GM23338 (cell line): ENCODE measurements around the gene GDPD2. TPM values are rescaled to one million over a fixed set of nuclear protein-coding genes. Genes with fewer than 3 reads are reported as not detected.
A peak's percentile ranks its signal among the peaks of the same experiment; 100 is the strongest.

ENCODE experiments used
- ATAC-seq: fragments of 200-7000 bp; cut with Tn5 transposase; 3 replicates; pipeline ENCODE4 v1.9.1; 2020
- DNase-seq: peaks from one replicate; pipeline ENCODE4 v3.0.0-alpha.2; 2015; ENCODE audit warnings: low spot score
- H2AFZ ChIP-seq: fragments of 200-600 bp; sonication (generic); 2 replicates; pipeline ENCODE4 v1.8.0; 2016; ENCODE audit warnings: antibody characterized with exemption, mild to moderate bottlenecking, moderate library complexity
- H3F3A ChIP-seq: fragments of 200-600 bp; sonication (generic); replicated peaks from 2 replicates; pipeline ENCODE4 v1.8.0; 2017; ENCODE audit warnings: antibody characterized with exemption, mixed run types, low read depth
- H3K27ac ChIP-seq: fragments of 200-600 bp; sonication (generic); 2 replicates; pipeline ENCODE4 v1.6.1; 2016; ENCODE audit warnings: low read depth
- H3K27me3 ChIP-seq: fragments of 200-600 bp; sonication (generic); 2 replicates; pipeline ENCODE4 v1.8.0; 2016; ENCODE audit warnings: mild to moderate bottlenecking, mixed run types, moderate library complexity; ENCODE audit not compliant: insufficient read depth
- H3K36me3 ChIP-seq: fragments of 200-600 bp; sonication (generic); 2 replicates; pipeline ENCODE4 v1.8.0; 2016; ENCODE audit warnings: mild to moderate bottlenecking; ENCODE audit not compliant: insufficient read depth
- H3K4me1 ChIP-seq: fragments of 200-600 bp; sonication (generic); 2 replicates; pipeline ENCODE4 v1.8.0; 2016; ENCODE audit warnings: mild to moderate bottlenecking, moderate library complexity; ENCODE audit not compliant: insufficient read depth
- H3K4me2 ChIP-seq: fragments of 200-600 bp; sonication (generic); 2 replicates; pipeline ENCODE4 v1.7.1; 2017; ENCODE audit warnings: mixed run types
- H3K4me3 ChIP-seq: fragments of 200-600 bp; sonication (generic); 2 replicates; pipeline ENCODE4 v1.6.1; 2016; ENCODE audit warnings: mixed run types
- H3K79me2 ChIP-seq: fragments of 200-600 bp; sonication (generic); replicated peaks from 2 replicates; pipeline ENCODE4 v1.8.0; 2017; ENCODE audit warnings: mild to moderate bottlenecking; ENCODE audit not compliant: insufficient read depth
- H3K9me2 ChIP-seq: fragments of 200-600 bp; sonication (generic); 2 replicates; pipeline ENCODE4 v1.8.0; 2017; ENCODE audit not compliant: insufficient read depth
- H4K20me1 ChIP-seq: fragments of 200-600 bp; sonication (generic); replicated peaks from 2 replicates; pipeline ENCODE4 v1.8.0; 2017; ENCODE audit warnings: mild to moderate bottlenecking; ENCODE audit not compliant: insufficient read depth
- H3K27ac Mint-ChIP-seq: 2 replicates; pipeline ENCODE4 v1.8.0; 2020; ENCODE audit warnings: inconsistent platforms, mild to moderate bottlenecking, moderate library complexity, mixed read lengths
- H3K27me3 Mint-ChIP-seq: 3 replicates; pipeline ENCODE4 v1.8.0; 2022; ENCODE audit warnings: low read depth, mild to moderate bottlenecking, moderate library complexity, mixed read lengths, inconsistent platforms; ENCODE audit not compliant: insufficient read depth, poor library complexity
- H3K36me3 Mint-ChIP-seq: 3 replicates; pipeline ENCODE4 v1.8.0; 2021; ENCODE audit warnings: low read depth, mild to moderate bottlenecking, inconsistent platforms, moderate library complexity, mixed read lengths
- H3K4me1 Mint-ChIP-seq: 3 replicates; pipeline ENCODE4 v1.8.0; 2020; ENCODE audit warnings: mild to moderate bottlenecking, inconsistent platforms, mixed read lengths
- H3K4me3 Mint-ChIP-seq: 3 replicates; pipeline ENCODE4 v1.8.0; 2021; ENCODE audit warnings: moderate library complexity, mild to moderate bottlenecking, inconsistent platforms, mixed read lengths
- H3K9me3 Mint-ChIP-seq: 3 replicates; pipeline ENCODE4 v1.8.0; 2020; ENCODE audit warnings: moderate library complexity, mild to moderate bottlenecking, inconsistent platforms, mixed read lengths
- CREB1 ChIP-seq: fragments of 250-450 bp; sonication (Bioruptor Pico); IDR thresholded peaks from 2 replicates; pipeline ENCODE4 v1.5.0; 2020; ENCODE audit warnings: low read depth, mild to moderate bottlenecking, moderate library complexity
- CTCF ChIP-seq, 2 experiments: fragments of 200-600 bp in 1 of 2; sonication (generic) in 1 of 2; conservative IDR thresholded peaks; 2 replicates each; pipeline versions ENCODE4 v1.5.1 to v1.6.1; 2016 to 2017; ENCODE audit warnings: antibody characterized with exemption in 2 of 2, low read depth in 2 of 2, mild to moderate bottlenecking in 2 of 2, moderate library complexity in 1 of 2
- ETS1 ChIP-seq: IDR thresholded peaks from 2 replicates; pipeline ENCODE4 v1.6.1; 2016; ENCODE audit warnings: antibody characterized with exemption
- EZH2phosphoT487 ChIP-seq: fragments of 200-600 bp; sonication (generic); IDR thresholded peaks from one replicate; pipeline ENCODE4 v1.8.1; 2018; ENCODE audit warnings: antibody characterized with exemption; ENCODE audit not compliant: unreplicated experiment
- JUNB ChIP-seq: IDR thresholded peaks from one replicate; pipeline ENCODE4 v1.6.1; 2016; ENCODE audit warnings: antibody characterized with exemption; ENCODE audit not compliant: unreplicated experiment
- POLR2AphosphoS5 ChIP-seq: IDR thresholded peaks from 2 replicates; pipeline ENCODE4 v1.6.1; 2016; ENCODE audit warnings: antibody characterized with exemption, low read depth
- REST ChIP-seq: IDR thresholded peaks from one replicate; pipeline ENCODE4 v1.6.1; 2018; ENCODE audit warnings: antibody characterized with exemption; ENCODE audit not compliant: unreplicated experiment
- STAT1 ChIP-seq: IDR thresholded peaks from one replicate; pipeline ENCODE4 v1.6.1; 2016; ENCODE audit warnings: antibody characterized with exemption; ENCODE audit not compliant: unreplicated experiment
- ZNF331 ChIP-seq: fragments of 250-450 bp; sonication (Bioruptor Pico); IDR thresholded peaks from 2 replicates; pipeline ENCODE4 v1.5.0; 2020; ENCODE audit warnings: low read depth, mild to moderate bottlenecking, moderate library complexity
- ZNF462 ChIP-seq: fragments of 250-450 bp; sonication (Bioruptor Pico); IDR thresholded peaks from 2 replicates; pipeline ENCODE4 v1.5.0; 2020; ENCODE audit warnings: mild to moderate bottlenecking, moderate library complexity
- polyA plus RNA-seq: library from polyadenylated mRNA; unstranded; fragments of >200 nt; fragmentation: Nextera tagmentation; extraction: Ambion mirVana; gene quantifications from 2 replicates; pipeline ENCODE4 v1.2.1, GENCODE V29; 2016
- total RNA-seq: library from RNA; depleted of rRNA; stranded (reverse); fragments of >200 nt; shearing (Covaris generic); gene quantifications from 2 replicates; pipeline ENCODE4 v1.2.3, GENCODE V29; 2014

The GDPD2 gene
- total and polyA plus RNA-seq, 2 experiments from 2014 or later = 5.2 to 11.3 TPM

GRCh38 chrX:70453024-70453618, 30.0 kb downstream of the GDPD2 start:
- H3K4me1 Mint-ChIP-seq = peaks cover 34% of the 10 kb centered on the region
- ATAC-seq (no peak), DNase-seq (no peak)
- no peaks in the 10 kb centered on the region for H3K36me3 ChIP-seq
- H3K27ac ChIP-seq = no peak overlapping the region
- H4K20me1 ChIP-seq = peaks cover 10% of the 10 kb centered on the region
- H3K9me3 Mint-ChIP-seq = no peaks in the 10 kb centered on the region; the same call in 2 of the 3 replicates
- peak overlapping the region; percentile 78 for H3K4me2 ChIP-seq
- H3K4me3 ChIP-seq = peak overlapping the region; percentile 58
- no peaks in the 10 kb centered on the region for H3K27me3 ChIP-seq
- H3K36me3 Mint-ChIP-seq = peaks cover 10% of the 10 kb centered on the region
- H3K4me3 Mint-ChIP-seq = peak overlapping the region; percentile 83
- peaks cover 30% of the 10 kb centered on the region for H3K79me2 ChIP-seq
- peaks cover 7% of the 10 kb centered on the region for H3K27me3 Mint-ChIP-seq
- no peak for TF ChIP-seq ZNF331
- no peak for TF ChIP-seq CTCF (conservative IDR thresholded peaks at IDR 0.05; ENCODE audit: low read depth in 2 of 2)
- TF ChIP-seq ZNF462 = no peak
- no peak for TF ChIP-seq CREB1 (CRISPR knock-in tag)
- no peak for TF ChIP-seq POLR2AphosphoS5
- no peak for TF ChIP-seq REST
- TF ChIP-seq ETS1 = no peak
- no peak for TF ChIP-seq EZH2phosphoT487
- TF ChIP-seq JUNB = no peak
- no peak for TF ChIP-seq STAT1
- no peaks in the 10 kb centered on the region for H3F3A ChIP-seq
- peaks cover 17% of the 10 kb centered on the region; the same call in 1 of the 2 replicates for H3K4me1 ChIP-seq
- H3K9me2 ChIP-seq = no peaks in the 10 kb centered on the region
- H3K27ac Mint-ChIP-seq = no peak overlapping the region
- H2AFZ ChIP-seq = no peak overlapping the region
